Measurements from ENCODE around the gene MTIF3. TPM values are rescaled to one million over a fixed set of nuclear protein-coding genes. Genes with fewer than 3 reads are reported as not detected.
A peak's percentile ranks its signal among the peaks of the same experiment; 100 is the strongest.

MTIF3 gene
- polyA plus RNA-seq, 1 of the 3 experiments (the other 2 are of a cell fraction): 29.5 TPM

DNA sequence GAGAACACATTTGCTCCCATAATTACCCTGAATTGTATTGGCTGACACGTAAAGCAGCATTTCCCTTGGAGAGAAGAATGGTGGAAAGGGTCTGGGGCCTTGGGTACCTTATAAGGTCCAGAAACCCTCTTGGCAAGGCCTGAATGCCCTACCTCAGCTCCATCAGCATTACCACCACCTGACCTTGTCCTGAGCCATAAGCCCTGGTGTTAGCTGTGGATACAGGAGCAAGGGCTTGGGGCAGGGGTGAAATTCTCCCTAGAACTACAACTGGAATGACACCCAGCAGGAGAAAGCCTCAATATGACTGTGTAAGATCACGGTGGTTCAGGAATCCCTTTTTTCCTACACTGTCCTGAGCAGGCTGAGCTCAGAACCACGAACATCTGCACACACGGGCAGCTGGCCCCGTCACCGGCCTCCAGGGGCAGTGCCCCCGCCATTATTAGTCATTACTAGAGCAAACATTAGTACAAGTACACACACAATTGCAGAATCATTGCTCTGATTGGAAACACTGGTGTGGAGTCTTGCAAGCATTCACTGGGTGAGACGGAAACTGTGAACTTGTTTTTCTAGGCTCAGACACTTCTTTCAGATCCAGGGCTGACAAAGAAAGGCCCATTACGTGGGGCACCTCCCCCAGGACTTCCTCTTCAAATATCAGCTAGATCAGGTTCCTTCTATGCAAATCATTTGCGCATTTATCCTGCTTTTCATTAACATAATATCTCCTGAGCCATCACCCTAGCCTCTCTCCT lies 26.8 kb upstream of the MTIF3 start:
- Histone ChIP-seq H3K27ac (ENCODE audit: low read depth in 2 of 2, low read length in 1 of 2) (no peak overlapping the region), H3K27me3 (ENCODE audit: insufficient read depth) (peaks cover 45% of the 10 kb centered on the region), H3K4me3 (ENCODE audit: low read depth in 2 of 2, low read length in 1 of 2) (no peak overlapping the region), H3K9ac (no peak overlapping the region), H3K4me2 (0 out of 2 replicates have a peak overlapping the region, but pooled peaks have one; percentile 19), H3K4me1 (ENCODE audit: control insufficient read depth in 1 of 2, insufficient read depth in 2 of 2, low read depth in 1 of 2, low read length in 1 of 2) (no peaks in the 10 kb centered on the region), H3K9me2 (no peaks in the 10 kb centered on the region), H3K36me3 (replicated peaks in 1 of 2; ENCODE audit: control insufficient read depth in 1 of 2, insufficient read depth in 2 of 2, low read length in 1 of 2) (no peaks in the 10 kb centered on the region), H3K9me3 (no peaks in the 10 kb centered on the region), H2AFZ (ENCODE audit: low read depth) (no peak overlapping the region), H3F3A (replicated peaks; ENCODE audit: insufficient read depth) (no peaks in the 10 kb centered on the region), H4K20me1 (ENCODE audit: insufficient read depth) (no peaks in the 10 kb centered on the region), H3K79me2 (ENCODE audit: insufficient read depth) (no peaks in the 10 kb centered on the region)
- CTCF ChIA-PET: no interaction called here
- POLR2A ChIA-PET: no interaction called here
- DNase-seq: no peak
- 11% methylated on average over 9 of the region's 10 CpGs for WGBS (ENCODE audit: low lambda C conversion rate)
- no peak for TF ChIP-seq GATA2 (CRISPR knock-in tag; IDR thresholded peaks at IDR 0.05)
- no peak for TF ChIP-seq MXI1 (IDR thresholded peaks at IDR 0.05; ENCODE audit: low read depth, low read length)
- TF ChIP-seq ELF1 (IDR thresholded peaks at IDR 0.05): no peak
- TF ChIP-seq GABPA (IDR thresholded peaks at IDR 0.05; ENCODE audit: low read depth): no peak
- TF ChIP-seq, protein P1, sequence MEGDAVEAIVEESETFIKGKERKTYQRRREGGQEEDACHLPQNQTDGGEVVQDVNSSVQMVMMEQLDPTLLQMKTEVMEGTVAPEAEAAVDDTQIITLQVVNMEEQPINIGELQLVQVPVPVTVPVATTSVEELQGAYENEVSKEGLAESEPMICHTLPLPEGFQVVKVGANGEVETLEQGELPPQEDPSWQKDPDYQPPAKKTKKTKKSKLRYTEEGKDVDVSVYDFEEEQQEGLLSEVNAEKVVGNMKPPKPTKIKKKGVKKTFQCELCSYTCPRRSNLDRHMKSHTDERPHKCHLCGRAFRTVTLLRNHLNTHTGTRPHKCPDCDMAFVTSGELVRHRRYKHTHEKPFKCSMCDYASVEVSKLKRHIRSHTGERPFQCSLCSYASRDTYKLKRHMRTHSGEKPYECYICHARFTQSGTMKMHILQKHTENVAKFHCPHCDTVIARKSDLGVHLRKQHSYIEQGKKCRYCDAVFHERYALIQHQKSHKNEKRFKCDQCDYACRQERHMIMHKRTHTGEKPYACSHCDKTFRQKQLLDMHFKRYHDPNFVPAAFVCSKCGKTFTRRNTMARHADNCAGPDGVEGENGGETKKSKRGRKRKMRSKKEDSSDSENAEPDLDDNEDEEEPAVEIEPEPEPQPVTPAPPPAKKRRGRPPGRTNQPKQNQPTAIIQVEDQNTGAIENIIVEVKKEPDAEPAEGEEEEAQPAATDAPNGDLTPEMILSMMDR (IDR thresholded peaks at IDR 0.05): no peak
- TF ChIP-seq TAF1 (IDR thresholded peaks at IDR 0.05; ENCODE audit: borderline replicate concordance, low read depth, low read length): no peak
- TF ChIP-seq, protein P2, sequence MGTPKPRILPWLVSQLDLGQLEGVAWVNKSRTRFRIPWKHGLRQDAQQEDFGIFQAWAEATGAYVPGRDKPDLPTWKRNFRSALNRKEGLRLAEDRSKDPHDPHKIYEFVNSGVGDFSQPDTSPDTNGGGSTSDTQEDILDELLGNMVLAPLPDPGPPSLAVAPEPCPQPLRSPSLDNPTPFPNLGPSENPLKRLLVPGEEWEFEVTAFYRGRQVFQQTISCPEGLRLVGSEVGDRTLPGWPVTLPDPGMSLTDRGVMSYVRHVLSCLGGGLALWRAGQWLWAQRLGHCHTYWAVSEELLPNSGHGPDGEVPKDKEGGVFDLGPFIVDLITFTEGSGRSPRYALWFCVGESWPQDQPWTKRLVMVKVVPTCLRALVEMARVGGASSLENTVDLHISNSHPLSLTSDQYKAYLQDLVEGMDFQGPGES (IDR thresholded peaks at IDR 0.05; ENCODE audit: low read depth, low read length): no peak
- no peak for TF ChIP-seq JUND (IDR thresholded peaks at IDR 0.05)
- no peak for TF ChIP-seq FOXJ3 (CRISPR knock-in tag; IDR thresholded peaks at IDR 0.05)
- TF ChIP-seq EP300 (IDR thresholded peaks at IDR 0.05; ENCODE audit: borderline replicate concordance in 1 of 2, low read depth in 1 of 2, low read length in 1 of 2): no peak
- TF ChIP-seq, protein P3, sequence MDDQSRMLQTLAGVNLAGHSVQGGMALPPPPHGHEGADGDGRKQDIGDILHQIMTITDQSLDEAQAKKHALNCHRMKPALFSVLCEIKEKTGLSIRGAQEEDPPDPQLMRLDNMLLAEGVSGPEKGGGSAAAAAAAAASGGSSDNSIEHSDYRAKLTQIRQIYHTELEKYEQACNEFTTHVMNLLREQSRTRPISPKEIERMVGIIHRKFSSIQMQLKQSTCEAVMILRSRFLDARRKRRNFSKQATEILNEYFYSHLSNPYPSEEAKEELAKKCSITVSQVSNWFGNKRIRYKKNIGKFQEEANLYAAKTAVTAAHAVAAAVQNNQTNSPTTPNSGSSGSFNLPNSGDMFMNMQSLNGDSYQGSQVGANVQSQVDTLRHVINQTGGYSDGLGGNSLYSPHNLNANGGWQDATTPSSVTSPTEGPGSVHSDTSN (IDR thresholded peaks at IDR 0.05): no peak
- TF ChIP-seq, protein P4, sequence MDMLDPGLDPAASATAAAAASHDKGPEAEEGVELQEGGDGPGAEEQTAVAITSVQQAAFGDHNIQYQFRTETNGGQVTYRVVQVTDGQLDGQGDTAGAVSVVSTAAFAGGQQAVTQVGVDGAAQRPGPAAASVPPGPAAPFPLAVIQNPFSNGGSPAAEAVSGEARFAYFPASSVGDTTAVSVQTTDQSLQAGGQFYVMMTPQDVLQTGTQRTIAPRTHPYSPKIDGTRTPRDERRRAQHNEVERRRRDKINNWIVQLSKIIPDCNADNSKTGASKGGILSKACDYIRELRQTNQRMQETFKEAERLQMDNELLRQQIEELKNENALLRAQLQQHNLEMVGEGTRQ (IDR thresholded peaks at IDR 0.05; ENCODE audit: borderline replicate concordance, low read depth, low read length): no peak
- no peak for TF ChIP-seq NFIC (IDR thresholded peaks at IDR 0.05; ENCODE audit: borderline replicate concordance)
- no peak for TF ChIP-seq FOSL2 (IDR thresholded peaks at IDR 0.05; ENCODE audit: borderline replicate concordance, low read depth)
- TF ChIP-seq NRF1 (IDR thresholded peaks at IDR 0.05; ENCODE audit: low read depth, low read length): no peak
- no peak for TF ChIP-seq EZH2phosphoT487 (IDR thresholded peaks at IDR 0.05; ENCODE audit: borderline replicate concordance, low read depth)
- TF ChIP-seq, protein P5, sequence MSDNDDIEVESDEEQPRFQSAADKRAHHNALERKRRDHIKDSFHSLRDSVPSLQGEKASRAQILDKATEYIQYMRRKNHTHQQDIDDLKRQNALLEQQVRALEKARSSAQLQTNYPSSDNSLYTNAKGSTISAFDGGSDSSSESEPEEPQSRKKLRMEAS (IDR thresholded peaks at IDR 0.05; ENCODE audit: low read depth): no peak
- no peak for TF ChIP-seq RAD21 (IDR thresholded peaks at IDR 0.05; ENCODE audit: low read length)
- no peak for TF ChIP-seq POLR2AphosphoS5 (IDR thresholded peaks at IDR 0.05; ENCODE audit: low read depth, low read length)
